ENCODE data around the gene TMEM232. TPM values are rescaled to one million over a fixed set of nuclear protein-coding genes. Genes with fewer than 3 reads are reported as not detected.

TMEM232 gene
- total and polyA plus RNA-seq, 9 of the 15 experiments (the other 6 are each of a cell fraction or from before 2014, with no cell fraction given), result 0.09 to 2.2 (median 0.41) TPM

DNA sequence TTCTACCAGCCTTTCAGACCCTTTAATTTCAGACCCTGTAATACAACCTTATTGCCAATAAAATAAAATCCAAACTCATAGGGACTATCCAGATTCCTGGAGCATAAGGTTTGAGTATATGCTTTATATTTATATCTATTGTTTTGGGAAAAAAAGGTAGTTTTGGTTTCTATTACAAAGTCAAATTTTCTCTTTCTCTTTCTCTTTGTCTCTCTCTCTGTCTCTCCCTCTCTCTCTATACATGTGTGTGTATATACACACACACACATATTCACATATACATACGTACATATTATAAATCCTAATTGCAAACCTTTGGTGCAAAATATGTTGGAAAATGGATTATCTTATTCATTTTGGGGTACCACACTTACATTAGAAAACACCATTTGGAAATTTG lies 39.0 kb downstream of the TMEM232 start (continued):
- TF ChIP-seq CEBPG (CRISPR knock-in tag; IDR thresholded peaks at IDR 0.05), result no peak
- TF ChIP-seq CEBPG (tag; conservative IDR thresholded peaks at IDR 0.05 in 1 of 2, IDR thresholded peaks at IDR 0.05 in 1 of 2), result no peak
- no peak for TF ChIP-seq RBM17 (IDR thresholded peaks at IDR 0.05; ENCODE audit: borderline replicate concordance, low read depth, low read length)

DNA sequence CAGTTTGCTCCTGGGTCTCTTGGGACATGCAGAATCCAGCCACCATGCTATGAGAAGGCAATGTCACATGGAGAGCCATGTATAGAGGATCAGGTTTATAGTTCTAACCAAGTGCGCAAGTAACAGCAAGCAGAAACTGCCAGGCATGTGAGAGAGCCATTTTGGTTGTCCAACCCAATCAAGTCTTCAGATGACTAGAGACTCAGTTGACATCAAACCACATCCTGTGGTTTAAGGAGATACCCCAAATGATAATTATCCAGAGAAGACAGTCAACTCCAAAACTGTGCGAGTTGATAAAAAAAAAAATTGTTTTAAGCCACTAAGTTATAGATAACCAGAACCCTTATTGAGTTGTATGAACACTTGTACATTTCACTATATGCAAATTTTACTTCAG lies 40.2 kb downstream of the TMEM232 start:
- BruUV-seq (replicated peaks), result no TSS peak
- WGBS (ENCODE audit: insufficient coverage, low coverage, missing lambda C conversion rate), result 3% methylated on average over 2 of the region's 2 CpGs
- Histone ChIP-seq H3K9ac (ENCODE audit: insufficient read depth in 1 of 2, low read depth in 2 of 2, low read length in 2 of 2) (no peak overlapping the region), H4K20me1 (replicated peaks; ENCODE audit: control insufficient read depth, insufficient read depth, low read length) (no peaks in the 10 kb centered on the region), H3K9me3 (replicated peaks; ENCODE audit: control insufficient read depth, insufficient read depth, low read depth, low read length) (no peaks in the 10 kb centered on the region), H3K79me2 (ENCODE audit: control insufficient read depth, insufficient read depth, low read length) (no peaks in the 10 kb centered on the region), H3K4me3 (no peak overlapping the region), H3K27ac (ENCODE audit: extremely low read depth, low read depth, low read length) (no peak overlapping the region), H2AFZ (ENCODE audit: low read depth, low read length) (no peak overlapping the region), H3K9me1 (ENCODE audit: control insufficient read depth, insufficient read depth, low read length) (no peaks in the 10 kb centered on the region), H3K4me2 (ENCODE audit: insufficient read depth, low read length) (no peak overlapping the region), H3K4me1 (replicated peaks in 1 of 2; ENCODE audit: control insufficient read depth in 2 of 2, insufficient read depth in 2 of 2, low read length in 2 of 2) (no peaks in the 10 kb centered on the region), H3K27me3 (ENCODE audit: control insufficient read depth in 2 of 2, insufficient read depth in 2 of 2, low read length in 2 of 2) (no peaks in the 10 kb centered on the region), H3K36me3 (ENCODE audit: control insufficient read depth, insufficient read depth, low read length) (no peaks in the 10 kb centered on the region)
- in situ Hi-C loops (cut with MboI) (no loop called here), intact Hi-C loops (cut with micrococcal nuclease) (no loop called here)
- ChIA-PET CTCF (ENCODE audit: low intra/inter-chr PET ratio) (no interaction called here), POLR2A (no interaction called here)
- no peak for DNase-seq (ENCODE audit: extremely low read depth in 1 of 4, low spot score in 3 of 4)
- no peak for ATAC-seq
- TF ChIP-seq GABPA (tag; conservative IDR thresholded peaks at IDR 0.05; ENCODE audit: low read depth), result peak; percentile 32; the same call in 1 of the 2 replicates
- no peak for TF ChIP-seq BRD4 (IDR thresholded peaks at IDR 0.05)
- TF ChIP-seq MAZ (CRISPR knock-in tag; conservative IDR thresholded peaks at IDR 0.05 in 1 of 2, IDR thresholded peaks at IDR 0.05 in 1 of 2), result 0 out of 4 replicates have a peak, but pooled peaks of 1 of the 2 experiments have one; percentile 33
- FAIRE-seq, result no peak
